A549 treated with DMSO at 1 μM for 4 hours (cell line): ENCODE results near the gene PRRT1B. TPM values are rescaled to one million over a fixed set of nuclear protein-coding genes. Genes with fewer than 3 reads are reported as not detected.

ENCODE experiments used
- total RNA-seq: library from RNA; stranded (reverse); fragments of 200-300 nt; extraction: Qiagen RNA extraction; gene quantifications from 5 replicates; pipeline ENCODE4 v1.2.3, GENCODE V29; 2022; ENCODE audit warnings: low read depth

The PRRT1B gene
- total RNA-seq: 0.54 to 0.88 TPM (median 0.65 TPM) in 4 of 5 replicates, not detected in the other

DNA sequence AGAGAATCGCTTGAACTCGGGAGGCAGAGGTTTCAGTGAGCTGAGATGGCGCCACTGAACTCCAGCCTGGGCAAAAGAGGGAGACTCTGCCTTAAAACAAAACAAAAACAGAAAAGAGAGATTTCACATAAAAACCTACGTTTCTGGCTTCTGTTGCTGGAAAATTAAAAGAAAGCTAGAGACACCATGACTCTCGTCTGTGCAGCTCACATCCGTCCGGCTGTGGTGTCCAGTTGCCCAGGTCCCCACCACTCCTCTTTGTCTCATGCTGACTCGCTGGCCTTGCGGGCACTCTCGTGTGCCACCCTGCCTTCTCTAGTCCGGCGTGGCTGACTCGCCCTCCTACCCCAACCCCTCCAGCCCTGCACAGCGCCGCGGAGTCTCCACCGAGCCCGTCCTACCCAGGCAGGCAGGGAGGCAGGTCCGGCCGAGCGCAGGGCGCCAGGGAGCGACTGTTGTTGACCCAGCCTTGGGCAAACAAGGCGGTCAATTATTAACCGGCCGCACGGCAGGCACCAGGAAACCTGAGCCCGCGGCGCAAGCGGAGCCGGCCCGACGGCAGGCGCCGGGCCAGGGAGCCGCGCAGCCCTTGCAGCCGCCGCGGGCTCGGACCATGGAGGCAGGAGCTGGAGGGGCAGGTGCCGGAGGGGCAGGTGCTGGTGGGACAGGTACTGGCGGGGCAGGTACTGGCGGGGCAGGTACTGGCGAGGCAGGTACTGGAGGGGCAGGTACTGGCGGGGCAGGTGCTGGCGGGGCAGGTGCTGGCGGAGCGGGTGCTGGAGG is at the start of gene PRRT1B:
TSS of gene PRRT1B (plus strand) at position 521 of the 783 bp plus-strand sequence. CDS start at position 614, 93 bp downstream.

DNA sequence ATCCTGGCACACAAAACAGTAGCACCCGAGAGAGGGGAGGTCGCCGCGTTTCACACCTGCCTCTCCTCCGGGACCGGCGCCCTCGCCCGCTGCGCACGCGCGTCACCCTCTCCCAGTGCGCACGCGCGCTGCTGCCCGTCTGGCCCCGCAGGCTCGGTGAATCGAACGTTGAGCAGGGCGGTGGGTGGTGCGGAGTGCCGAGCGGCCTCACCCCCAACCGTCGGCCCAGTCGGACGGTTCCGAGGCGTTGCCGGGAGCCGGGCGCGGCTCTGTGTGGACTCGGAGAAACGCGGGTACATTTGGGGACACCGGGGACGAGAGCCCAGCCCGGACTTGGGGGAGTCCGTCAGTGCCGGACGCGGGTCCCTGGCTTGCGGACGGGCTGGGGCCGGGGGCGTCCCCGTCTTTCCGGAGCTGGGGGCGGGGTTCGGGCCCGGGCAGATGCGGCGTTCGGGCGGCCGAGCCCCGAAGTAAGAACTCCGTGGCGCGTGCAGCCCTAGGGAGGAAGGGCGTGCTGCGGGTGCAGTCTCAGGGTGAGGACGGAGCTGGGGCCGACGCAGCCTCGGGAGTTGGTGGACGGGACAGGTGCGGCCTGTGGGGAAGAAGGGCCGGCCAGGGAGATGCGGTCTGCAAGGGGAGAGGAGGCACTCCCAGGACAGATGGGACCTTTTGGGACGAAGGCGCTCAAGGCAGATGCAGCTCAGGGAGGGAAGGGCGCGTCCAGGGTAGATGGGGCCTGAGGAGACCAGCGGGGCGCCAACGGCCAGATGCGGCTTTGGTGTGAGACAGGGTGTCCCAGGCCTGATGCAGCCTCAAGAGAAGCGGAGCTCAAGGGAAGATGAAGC is 42.3 kb upstream of the PRRT1B start, which contains the start of gene POMT1:
TSS of gene POMT1 (plus strand) at position 138 of the 845 bp plus-strand sequence. CDS start 1,301 bp downstream, outside the sequence.

DNA sequence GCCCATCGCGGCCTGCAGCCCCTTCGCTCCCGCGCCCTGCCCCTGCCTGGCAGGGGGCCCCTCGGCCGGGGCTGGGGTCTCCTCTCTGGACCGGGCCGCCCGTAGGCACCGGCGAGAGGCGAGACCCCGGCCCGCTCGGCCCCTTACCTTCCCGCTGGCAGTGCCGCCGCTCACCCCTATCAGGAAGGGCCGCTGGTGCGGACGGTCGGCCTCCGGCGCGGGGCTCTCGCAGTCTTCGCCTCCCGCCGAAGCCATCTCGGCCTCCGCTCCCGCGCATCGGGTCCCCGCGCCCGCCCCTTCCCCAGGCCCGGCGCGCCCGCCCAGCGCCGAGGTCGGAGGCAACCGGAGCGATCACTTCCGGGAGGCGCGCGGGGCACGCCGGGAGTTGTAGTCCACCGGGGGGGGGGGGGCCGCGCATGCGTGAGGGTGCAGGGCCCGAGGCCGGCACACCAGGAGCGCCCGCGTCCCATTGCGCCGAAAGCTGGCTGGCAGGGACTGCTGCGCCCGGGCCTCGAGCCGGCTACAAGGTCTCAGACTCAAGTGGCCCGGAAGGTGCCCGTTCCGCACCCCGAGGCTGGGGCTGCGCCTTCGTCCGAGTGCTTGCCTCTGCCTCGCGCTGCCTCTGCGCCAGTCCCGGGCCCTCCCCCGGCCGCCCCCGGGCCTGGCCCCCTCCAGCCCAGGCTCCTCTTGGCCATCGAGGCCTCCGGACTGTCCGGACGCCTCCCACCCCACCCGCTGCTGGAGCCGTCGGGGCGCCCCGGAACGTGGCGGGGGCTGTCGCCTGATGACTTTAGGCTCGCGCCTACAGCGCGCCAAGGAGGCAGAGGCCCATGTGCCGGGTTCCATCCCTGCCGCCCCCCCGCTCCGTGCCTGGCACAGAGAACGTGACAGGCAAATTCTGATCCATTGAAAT is 14.1 kb upstream of the PRRT1B start, which contains the start of gene UCK1:
TSS of gene UCK1 (minus strand) at position 344 of the 913 bp plus-strand sequence. CDS start at position 255, 89 bp downstream.

Other genes starting within 250 kb of the PRRT1B start
- 53.3 to 87.4 TPM (median 77.5 TPM) in 5 replicates for gene PRRC2B, start 151.4 kb upstream of the PRRT1B start, total RNA-seq
- 14.3 to 17.8 TPM (median 16.6 TPM) in 5 replicates for gene POMT1, start 42.6 kb upstream of the PRRT1B start, total RNA-seq
- gene UCK1, start 14.3 kb upstream of the PRRT1B start, total RNA-seq: 18.5 to 24.4 TPM (median 23.0 TPM) in 5 replicates
- 38.9 to 49.6 TPM (median 47.7 TPM) in 5 replicates for gene RAPGEF1, start 194.6 kb downstream of the PRRT1B start, total RNA-seq